Neural progenitor cell (in vitro differentiated cells): ENCODE results near the gene PLAC8. TPM values are rescaled to one million over a fixed set of nuclear protein-coding genes. Genes with fewer than 3 reads are reported as not detected.
A peak's percentile ranks its signal among the peaks of the same experiment; 100 is the strongest.

Source experiments
- DNase-seq: peaks from one replicate; pipeline ENCODE4 v3.0.0-alpha.2; 2016; ENCODE audit warnings: low spot score
- H2AFZ ChIP-seq: fragments of 200-600 bp; sonication (generic); replicated peaks from 2 replicates; pipeline ENCODE4 v1.6.1; 2016; ENCODE audit warnings: antibody characterized with exemption
- H3F3A ChIP-seq: fragments of 200-600 bp; sonication (generic); 2 replicates; pipeline ENCODE4 v1.6.1; 2016; ENCODE audit warnings: antibody characterized with exemption, low read depth
- H3K27ac ChIP-seq: fragments of 200-600 bp; sonication (generic); 2 replicates; pipeline ENCODE4 v1.5.1; 2016; ENCODE audit warnings: mild to moderate bottlenecking
- H3K27me3 ChIP-seq: fragments of 200-600 bp; sonication (generic); 2 replicates; pipeline ENCODE4 v1.6.1; 2016; ENCODE audit warnings: mild to moderate bottlenecking, moderate library complexity
- H3K36me3 ChIP-seq: fragments of 200-600 bp; sonication (generic); 2 replicates; pipeline ENCODE4 v1.5.1; 2016
- H3K4me1 ChIP-seq: fragments of 200-600 bp; sonication (generic); 2 replicates; pipeline ENCODE4 v1.6.1; 2016; ENCODE audit warnings: mixed run types
- H3K4me2 ChIP-seq: fragments of 200-600 bp; sonication (generic); 2 replicates; pipeline ENCODE4 v1.6.1; 2016
- H3K4me3 ChIP-seq: fragments of 200-600 bp; sonication (generic); 2 replicates; pipeline ENCODE4 v1.5.1; 2016
- H3K79me2 ChIP-seq: fragments of 200-600 bp; sonication (generic); 2 replicates; pipeline ENCODE4 v1.6.1; 2016; ENCODE audit warnings: low read depth
- H3K9ac ChIP-seq: fragments of 200-600 bp; sonication (generic); 2 replicates; pipeline ENCODE4 v1.6.1; 2016
- H3K9me3 ChIP-seq: fragments of 200-600 bp; sonication (generic); 2 replicates; pipeline ENCODE4 v1.5.1; 2016; ENCODE audit warnings: low read depth
- H4K20me1 ChIP-seq: fragments of 200-600 bp; sonication (generic); 2 replicates; pipeline ENCODE4 v1.6.1; 2016; ENCODE audit warnings: low read depth
- H3K27ac Mint-ChIP-seq: 3 replicates; pipeline ENCODE4 v1.8.0; 2021; ENCODE audit warnings: mixed read lengths
- H3K27me3 Mint-ChIP-seq: 2 replicates; pipeline ENCODE4 v1.8.0; 2022; ENCODE audit warnings: low read depth, mild to moderate bottlenecking, inconsistent platforms, moderate library complexity, mixed read lengths; ENCODE audit not compliant: insufficient read depth
- H3K36me3 Mint-ChIP-seq: 3 replicates; pipeline ENCODE4 v1.8.0; 2021; ENCODE audit warnings: mixed read lengths
- H3K4me1 Mint-ChIP-seq: 3 replicates; pipeline ENCODE4 v1.8.0; 2021; ENCODE audit warnings: mixed read lengths
- H3K4me3 Mint-ChIP-seq: 3 replicates; pipeline ENCODE4 v1.8.0; 2021; ENCODE audit warnings: mild to moderate bottlenecking, moderate library complexity, mixed read lengths
- H3K9me3 Mint-ChIP-seq: 3 replicates; pipeline ENCODE4 v1.8.0; 2020; ENCODE audit warnings: mixed read lengths
- EZH2 ChIP-seq: fragments of 200-600 bp; sonication (generic); IDR thresholded peaks from 2 replicates; pipeline ENCODE4 v1.6.1; 2017; ENCODE audit warnings: antibody characterized with exemption, mild to moderate bottlenecking, moderate library complexity
- EZH2phosphoT487 ChIP-seq: fragments of 200-600 bp; sonication (generic); IDR thresholded peaks from 2 replicates; pipeline ENCODE4 v1.6.1; 2017; ENCODE audit warnings: antibody characterized with exemption
- total RNA-seq: library from RNA; depleted of rRNA; stranded (reverse); fragments of >200 nt; gene quantifications from 2 replicates; pipeline ENCODE4 v1.2.3, GENCODE V29; 2015; ENCODE audit warnings: low replicate concordance
- TF ChIP-seq, protein P1 (sequence below): fragments of 200-600 bp; sonication (generic); IDR thresholded peaks from 2 replicates; pipeline ENCODE4 v1.5.1; 2017; ENCODE audit warnings: antibody characterized with exemption, mild to moderate bottlenecking

The PLAC8 gene
- total RNA-seq, 1 donor from 2014 or later, result 0.15 TPM

DNA sequence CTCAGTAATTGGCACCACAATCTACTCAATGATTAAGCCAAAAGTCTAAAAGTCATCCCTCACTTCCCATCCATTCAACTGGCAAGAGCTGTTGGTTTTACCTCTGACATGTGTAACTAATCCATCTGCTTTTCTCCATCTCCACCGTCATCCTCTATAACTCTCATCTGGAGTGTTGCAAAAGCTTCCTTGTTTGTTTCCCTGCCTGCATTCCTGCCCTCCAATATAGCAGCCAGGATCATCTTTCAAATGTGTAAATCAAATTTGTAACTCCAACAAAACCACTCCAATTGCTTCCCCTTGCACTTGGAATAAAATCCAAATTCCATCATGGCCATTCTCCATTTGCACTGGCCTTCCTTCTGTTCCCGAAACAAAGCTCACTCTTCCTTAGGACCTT lies 4.3 kb upstream of the PLAC8 start:
- Mint-ChIP-seq H3K4me3 (no peak overlapping the region), H3K27ac (no peak overlapping the region), H3K9me3 (peaks cover 5% of the 10 kb centered on the region), H3K36me3 (no peaks in the 10 kb centered on the region), H3K27me3 (no peaks in the 10 kb centered on the region), H3K4me1 (peaks cover 7% of the 10 kb centered on the region)
- Histone ChIP-seq H3F3A (no peaks in the 10 kb centered on the region), H3K4me2 (no peak overlapping the region), H2AFZ (no peak overlapping the region), H3K4me3 (no peak overlapping the region), H3K79me2 (no peaks in the 10 kb centered on the region), H3K4me1 (no peaks in the 10 kb centered on the region), H3K27me3 (no peaks in the 10 kb centered on the region), H3K9ac (no peak overlapping the region), H3K27ac (no peak overlapping the region), H3K36me3 (no peaks in the 10 kb centered on the region), H4K20me1 (no peaks in the 10 kb centered on the region), H3K9me3 (peaks cover 9% of the 10 kb centered on the region)
- DNase-seq, result no peak
- TF ChIP-seq, protein P1, sequence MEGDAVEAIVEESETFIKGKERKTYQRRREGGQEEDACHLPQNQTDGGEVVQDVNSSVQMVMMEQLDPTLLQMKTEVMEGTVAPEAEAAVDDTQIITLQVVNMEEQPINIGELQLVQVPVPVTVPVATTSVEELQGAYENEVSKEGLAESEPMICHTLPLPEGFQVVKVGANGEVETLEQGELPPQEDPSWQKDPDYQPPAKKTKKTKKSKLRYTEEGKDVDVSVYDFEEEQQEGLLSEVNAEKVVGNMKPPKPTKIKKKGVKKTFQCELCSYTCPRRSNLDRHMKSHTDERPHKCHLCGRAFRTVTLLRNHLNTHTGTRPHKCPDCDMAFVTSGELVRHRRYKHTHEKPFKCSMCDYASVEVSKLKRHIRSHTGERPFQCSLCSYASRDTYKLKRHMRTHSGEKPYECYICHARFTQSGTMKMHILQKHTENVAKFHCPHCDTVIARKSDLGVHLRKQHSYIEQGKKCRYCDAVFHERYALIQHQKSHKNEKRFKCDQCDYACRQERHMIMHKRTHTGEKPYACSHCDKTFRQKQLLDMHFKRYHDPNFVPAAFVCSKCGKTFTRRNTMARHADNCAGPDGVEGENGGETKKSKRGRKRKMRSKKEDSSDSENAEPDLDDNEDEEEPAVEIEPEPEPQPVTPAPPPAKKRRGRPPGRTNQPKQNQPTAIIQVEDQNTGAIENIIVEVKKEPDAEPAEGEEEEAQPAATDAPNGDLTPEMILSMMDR, result no peak
- TF ChIP-seq EZH2phosphoT487 (no peak), EZH2 (no peak)

DNA sequence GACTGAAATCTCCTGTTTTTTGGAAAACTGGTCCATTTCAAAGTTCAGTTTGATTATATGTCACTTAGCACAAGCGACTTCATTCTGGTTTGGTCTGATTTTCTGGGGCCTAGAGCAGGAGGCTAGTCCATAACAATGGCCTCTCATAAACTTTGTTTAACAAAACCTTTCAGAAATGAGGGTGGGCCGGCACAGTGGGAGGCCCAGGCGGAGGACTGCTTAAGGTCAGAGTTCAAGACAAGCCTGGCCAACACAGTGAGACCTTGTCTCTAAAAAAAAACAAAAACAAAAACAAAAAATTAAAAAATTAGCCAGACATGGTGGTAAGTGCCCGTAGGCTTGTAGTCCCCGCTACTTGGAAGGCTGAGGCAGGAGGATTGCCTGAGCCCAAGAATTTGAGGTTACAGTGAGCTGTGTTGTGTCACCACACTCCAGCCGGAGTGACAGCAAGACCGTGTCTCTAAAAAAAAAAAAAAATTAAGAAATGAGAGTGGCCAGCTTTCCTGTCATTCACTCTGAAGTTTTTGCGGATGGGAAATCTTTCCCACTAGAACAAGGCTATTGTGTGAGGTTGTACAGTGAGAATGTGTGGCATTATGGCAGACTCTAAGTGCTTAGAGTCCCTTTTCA lies 1.2 kb upstream of the PLAC8 start:
- Mint-ChIP-seq H3K27ac (no peak overlapping the region), H3K4me3 (no peak overlapping the region), H3K27me3 (peaks cover 3% of the 10 kb centered on the region), H3K4me1 (peaks cover 7% of the 10 kb centered on the region), H3K9me3 (no peaks in the 10 kb centered on the region), H3K36me3 (no peaks in the 10 kb centered on the region)
- H3K27ac ChIP-seq, result no peak overlapping the region
- H2AFZ ChIP-seq, result no peak overlapping the region
- TF ChIP-seq EZH2 (no peak), EZH2phosphoT487 (no peak)
- TF ChIP-seq, protein P1, result no peak
- H3K4me2 ChIP-seq, result no peak overlapping the region
- H3K27me3 ChIP-seq, result peaks cover under 1% of the 10 kb centered on the region
- H3K4me3 ChIP-seq, result no peak overlapping the region
- peak; percentile 10 for DNase-seq
- H3K9ac ChIP-seq, result no peak overlapping the region
- H3K4me1 ChIP-seq, result no peaks in the 10 kb centered on the region
- no peaks in the 10 kb centered on the region for H3K9me3 ChIP-seq
- no peaks in the 10 kb centered on the region for H4K20me1 ChIP-seq
- H3K36me3 ChIP-seq, result no peaks in the 10 kb centered on the region
- H3K79me2 ChIP-seq, result no peaks in the 10 kb centered on the region
- no peaks in the 10 kb centered on the region for H3F3A ChIP-seq

DNA sequence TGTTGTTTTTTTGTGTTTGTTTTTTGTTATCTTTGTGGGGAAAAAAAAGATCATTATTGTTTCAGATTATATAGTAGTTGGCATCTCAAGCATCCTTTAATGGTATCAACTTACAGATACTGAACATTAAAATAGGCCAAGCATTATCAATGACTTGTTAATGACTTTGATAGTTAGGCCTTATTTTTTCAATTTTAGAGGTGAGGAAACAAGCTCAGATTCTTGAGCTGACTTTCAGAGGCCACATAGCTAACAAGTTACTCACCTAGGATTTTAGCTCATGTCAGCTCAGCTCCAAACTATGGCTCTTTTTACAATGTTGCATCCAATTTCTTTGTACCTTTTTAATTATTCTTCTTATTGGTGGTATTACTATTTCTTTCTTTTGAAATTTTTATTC lies 471 bp upstream of the PLAC8 start:
- no peaks in the 10 kb centered on the region for H3F3A ChIP-seq

More for the DNA sequence above, 471 bp upstream of the PLAC8 start:
- DNase-seq, result no peak
- H3K27ac ChIP-seq, result no peak overlapping the region
- H3K27ac Mint-ChIP-seq, result no peak overlapping the region
- no peak overlapping the region for H3K4me3 ChIP-seq
- no peaks in the 10 kb centered on the region for H4K20me1 ChIP-seq
- H3K4me3 Mint-ChIP-seq, result no peak overlapping the region
- H3K4me1 Mint-ChIP-seq, result peaks cover 11% of the 10 kb centered on the region
- no peaks in the 10 kb centered on the region for H3K36me3 ChIP-seq
- no peak overlapping the region for H3K4me2 ChIP-seq
- TF ChIP-seq EZH2 (no peak), EZH2phosphoT487 (no peak)
- TF ChIP-seq, protein P1, result no peak
- H3K27me3 Mint-ChIP-seq, result peaks cover 8% of the 10 kb centered on the region
- no peaks in the 10 kb centered on the region for H3K9me3 ChIP-seq
- H3K36me3 Mint-ChIP-seq, result no peaks in the 10 kb centered on the region
- H2AFZ ChIP-seq, result no peak overlapping the region
- H3K9ac ChIP-seq, result no peak overlapping the region
- H3K4me1 ChIP-seq, result no peaks in the 10 kb centered on the region
- no peaks in the 10 kb centered on the region for H3K9me3 Mint-ChIP-seq
- H3K79me2 ChIP-seq, result no peaks in the 10 kb centered on the region
- H3K27me3 ChIP-seq, result peaks cover 8% of the 10 kb centered on the region
